ENCODE data around the gene PSMC1.

Gene PSMC1

DNA sequence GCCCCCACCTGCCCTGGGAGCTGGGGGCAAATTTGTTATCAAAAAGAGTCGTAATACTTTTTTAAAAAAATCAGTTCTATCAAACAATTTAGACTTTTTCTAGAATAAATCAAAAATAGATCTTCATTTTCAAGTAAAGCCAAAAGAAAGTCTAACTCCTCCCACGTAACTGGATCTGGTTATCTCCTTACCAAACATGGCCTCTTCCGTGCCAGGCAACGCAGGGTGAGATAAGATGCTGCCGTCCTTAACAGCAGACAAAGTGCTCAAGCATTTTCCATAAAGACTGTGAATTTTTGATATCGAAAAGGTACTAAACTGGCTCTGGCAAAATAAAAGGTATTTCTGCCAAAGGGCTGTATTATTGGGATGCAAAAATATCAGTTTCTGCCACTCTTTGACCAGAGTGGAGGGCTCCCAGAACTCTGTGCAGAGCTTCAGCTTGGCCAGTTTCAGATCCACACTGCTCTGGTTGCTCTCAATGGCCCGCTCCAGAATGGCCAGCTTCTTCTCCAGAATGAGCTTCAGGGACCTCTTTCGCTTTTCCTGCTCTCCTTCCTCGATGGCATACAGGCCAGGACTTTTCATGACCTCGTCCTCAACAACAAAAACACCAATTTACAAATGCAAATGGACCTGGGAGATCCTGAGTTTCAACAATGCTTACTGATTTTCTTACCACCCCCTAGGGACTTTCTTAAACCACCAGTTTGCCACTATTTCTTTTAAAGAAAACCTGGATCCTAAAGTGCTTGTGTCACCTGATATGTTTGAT, 46.4 kb downstream of the PSMC1 start:
- DNase-seq (ENCODE audit: low read depth, low spot score), result no peak

DNA sequence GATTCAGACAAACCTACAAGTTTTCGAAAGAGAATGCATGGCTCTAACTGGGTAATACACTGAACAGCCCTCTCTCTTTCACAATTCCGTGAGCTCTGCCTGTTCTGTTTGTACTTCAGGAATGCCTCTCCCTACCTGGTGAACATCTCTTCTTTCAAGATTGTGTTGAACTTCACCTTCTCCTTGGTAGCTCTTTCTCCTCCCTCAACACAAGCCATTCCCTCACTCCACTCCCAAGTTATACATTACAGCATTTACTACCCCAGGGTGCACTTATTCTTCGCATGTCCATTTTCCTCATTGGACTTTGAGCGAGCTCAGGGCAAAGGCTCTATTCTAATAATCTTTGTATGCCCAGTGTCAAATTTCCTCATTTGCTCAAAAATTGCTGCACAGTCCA, 47.1 kb downstream of the PSMC1 start:
- no peak for DNase-seq (ENCODE audit: low read depth, low spot score)

DNA sequence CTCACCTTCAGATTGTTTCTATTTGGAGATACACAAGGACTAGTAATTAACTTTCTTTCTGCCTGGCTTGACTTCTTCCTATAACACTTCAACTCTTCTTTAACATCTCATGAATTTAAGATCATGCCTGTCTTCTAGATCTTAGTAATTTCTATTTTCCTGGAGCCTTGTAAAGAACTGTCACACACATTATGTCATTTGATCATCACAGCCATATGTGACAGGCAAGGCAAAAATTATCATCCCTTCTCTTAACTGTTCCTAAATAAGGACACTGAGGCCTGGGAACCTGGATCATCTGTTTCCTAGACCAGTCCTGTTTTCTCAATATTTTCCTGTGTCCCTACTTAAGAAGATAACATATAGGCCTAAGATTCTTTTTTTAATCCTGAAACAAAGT, 48.1 kb downstream of the PSMC1 start:
- no peak for DNase-seq (ENCODE audit: low read depth, low spot score)

DNA sequence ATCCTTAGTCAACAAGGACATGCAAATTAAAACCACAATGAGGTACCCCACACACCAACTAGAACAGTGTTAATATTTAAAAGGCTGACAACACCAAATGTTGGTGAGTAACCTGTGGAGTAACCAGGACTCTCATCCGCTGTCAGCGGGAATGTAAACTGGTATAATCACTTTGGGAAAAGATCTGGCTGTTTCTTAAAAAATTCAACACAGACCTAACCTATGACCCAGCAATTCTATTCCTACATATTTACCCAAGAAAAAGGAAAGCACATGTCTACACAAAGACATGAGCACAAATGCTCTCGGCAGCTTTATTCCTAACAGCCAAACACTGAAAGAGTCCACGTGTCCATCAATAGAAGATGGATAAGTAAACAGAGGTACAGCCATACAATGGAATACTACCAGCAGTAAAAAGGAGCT, 48.8 kb downstream of the PSMC1 start:
- peak; percentile 21 for DNase-seq (ENCODE audit: low read depth, low spot score)

DNA sequence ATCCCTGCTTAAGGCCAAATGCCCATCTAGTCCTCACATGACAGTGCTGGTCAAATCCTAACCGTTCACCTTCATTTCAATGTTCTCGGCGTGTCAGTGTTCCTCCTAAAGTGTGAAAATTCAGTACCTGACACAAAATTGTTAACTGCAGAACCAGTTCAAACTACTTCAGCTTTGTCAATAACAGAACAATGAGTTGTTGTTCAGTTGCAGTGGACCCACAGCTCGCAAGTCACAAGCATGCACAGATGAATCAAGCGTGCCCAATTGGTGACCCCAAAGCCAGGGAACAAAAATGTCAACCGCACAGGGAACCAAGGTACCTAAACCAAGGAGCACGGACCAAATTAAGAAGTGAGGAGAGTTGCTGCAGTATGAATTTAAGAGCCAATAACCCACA, 52.2 kb downstream of the PSMC1 start:
- no peak for DNase-seq (ENCODE audit: low read depth, low spot score)

DNA sequence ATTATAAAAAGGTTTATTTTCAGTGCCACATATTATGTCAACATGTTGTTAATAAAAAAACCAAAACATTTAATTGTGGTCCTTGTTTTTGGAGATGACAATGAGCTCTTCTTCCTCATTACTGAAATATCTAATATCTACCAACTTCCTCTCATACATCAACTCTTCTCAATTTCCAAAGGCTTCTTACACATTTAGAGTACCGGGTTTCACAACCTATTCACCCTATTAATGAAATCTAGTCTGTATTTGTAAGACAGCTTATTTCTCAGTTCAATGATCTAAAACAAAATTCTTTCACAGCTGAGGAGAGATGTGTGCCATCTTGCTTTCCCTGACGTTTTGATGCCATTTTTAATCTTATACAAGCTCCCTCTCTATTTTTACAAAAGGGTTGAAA, 60.9 kb downstream of the PSMC1 start:
- DNase-seq (ENCODE audit: low read depth, low spot score), result no peak

DNA sequence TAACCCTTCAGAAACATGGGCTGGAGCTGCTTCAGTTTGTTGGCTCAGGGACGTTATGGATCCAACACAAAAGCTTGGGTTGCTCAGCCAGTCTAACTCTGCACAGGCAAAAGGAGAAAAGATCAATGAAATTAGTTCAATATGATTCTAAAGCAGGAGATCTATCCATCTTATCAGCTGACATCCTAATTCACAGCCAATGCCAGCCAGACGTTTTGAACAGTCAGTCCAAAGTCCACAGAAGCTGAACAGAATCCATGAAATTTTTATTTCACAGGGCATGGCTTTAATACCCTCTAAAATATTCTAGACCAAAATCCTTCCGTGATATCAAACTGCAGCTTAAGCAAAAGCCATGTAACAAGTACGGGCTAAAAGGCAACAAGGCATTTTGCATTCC, 61.7 kb downstream of the PSMC1 start:
- no peak for DNase-seq (ENCODE audit: low read depth, low spot score)

DNA sequence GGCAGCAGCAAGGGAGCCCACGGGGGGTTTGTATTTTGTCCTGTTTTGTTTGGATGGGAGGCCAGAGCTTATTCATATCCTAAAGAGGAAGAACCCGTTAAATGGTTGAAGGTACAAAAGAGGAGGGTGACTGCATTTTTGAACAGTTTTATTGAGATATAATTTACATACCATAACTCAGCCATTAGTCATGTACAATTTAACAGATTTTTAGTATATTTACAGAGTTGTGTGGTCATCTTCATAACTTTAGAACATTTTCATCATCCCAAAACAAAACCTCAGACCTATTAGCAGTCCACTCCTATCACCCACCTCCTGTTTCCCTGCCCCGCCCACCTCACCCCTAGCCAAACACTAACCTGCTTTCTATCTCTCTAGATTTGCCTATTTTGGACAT, 62.8 kb downstream of the PSMC1 start:
- no peak for DNase-seq (ENCODE audit: low read depth, low spot score)

DNA sequence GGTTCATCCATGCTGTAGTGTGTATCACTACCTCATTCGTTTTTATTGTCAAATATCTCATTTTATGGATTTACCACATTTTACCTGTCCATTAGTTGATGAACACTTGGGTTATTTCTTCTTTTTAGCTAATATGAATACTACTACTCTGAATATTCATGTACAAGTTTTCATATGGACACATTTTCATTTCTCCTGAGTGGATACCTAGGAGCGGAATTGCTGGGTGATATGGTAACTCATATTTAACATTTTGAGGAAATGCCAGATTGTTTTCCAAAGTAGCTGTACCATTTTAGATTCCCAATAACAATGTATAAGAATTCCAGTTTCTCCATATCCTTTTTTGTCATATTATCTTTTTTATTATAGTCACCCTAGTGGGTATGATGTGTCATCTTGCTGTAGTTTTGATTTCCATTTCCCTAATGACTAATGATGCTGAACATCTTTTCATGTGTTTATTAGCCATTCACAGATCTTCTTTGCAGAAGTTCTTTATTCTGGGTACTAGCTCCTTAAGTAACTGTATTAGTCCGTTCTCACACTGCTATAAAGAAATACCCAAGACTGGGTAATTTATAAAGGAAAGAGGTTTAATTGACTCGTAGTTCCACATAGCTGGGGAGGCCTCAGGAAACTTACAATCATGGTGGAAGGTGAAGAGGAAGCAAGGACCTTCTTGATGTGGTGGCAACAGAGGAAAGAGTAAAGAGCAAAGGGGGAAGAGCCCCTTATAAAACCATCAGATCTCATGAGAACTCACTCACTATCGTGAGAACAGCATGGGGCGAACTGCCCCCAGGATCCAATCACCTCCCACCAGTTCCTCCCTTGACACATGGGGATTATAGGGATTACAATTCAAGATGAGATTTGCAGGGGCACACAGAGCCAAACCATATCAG, 63.5 kb downstream of the PSMC1 start:
- no peak for DNase-seq (ENCODE audit: low read depth, low spot score)

DNA sequence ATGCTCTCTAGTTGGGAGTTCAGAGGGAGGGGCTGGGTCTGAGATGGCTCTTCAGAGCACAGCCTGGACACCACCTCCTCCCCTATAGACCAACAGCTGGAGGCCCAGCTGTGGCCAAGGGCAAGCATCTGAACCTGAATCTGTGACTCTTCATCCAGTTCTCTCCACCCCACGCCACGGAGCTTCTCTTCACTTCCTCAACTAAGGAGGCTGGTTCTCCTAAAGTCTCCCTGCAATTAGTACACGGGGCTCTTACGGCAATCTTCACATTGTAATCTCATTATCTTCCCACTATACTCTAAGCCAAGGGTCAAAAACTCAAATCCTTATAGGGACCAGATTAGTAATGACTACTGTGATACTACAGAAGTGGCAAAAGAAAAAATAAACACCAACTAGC, 65.5 kb downstream of the PSMC1 start:
- DNase-seq (ENCODE audit: low read depth, low spot score), result no peak

All from astrocyte of the hippocampus (primary cell).